UCSD-AML1 (cell line): ENCODE data around the gene OPTC.

ENCODE experiments used
- DNase-seq: peaks from one replicate; lab custom pipeline; 2025; ENCODE audit not compliant: unreplicated experiment; lab: John Stamatoyannopoulos, UW

Gene OPTC

GRCh38 chr1:203531063-203531462, 37.1 kb downstream of the OPTC start:
- no peak for DNase-seq

- no peak for DNase-seq
Observed at GRCh38 chr1:203534012-203534411, 40.1 kb downstream of the OPTC start.

GRCh38 chr1:203534526-203534925, 40.6 kb downstream of the OPTC start:
- DNase-seq, result no peak

DNA sequence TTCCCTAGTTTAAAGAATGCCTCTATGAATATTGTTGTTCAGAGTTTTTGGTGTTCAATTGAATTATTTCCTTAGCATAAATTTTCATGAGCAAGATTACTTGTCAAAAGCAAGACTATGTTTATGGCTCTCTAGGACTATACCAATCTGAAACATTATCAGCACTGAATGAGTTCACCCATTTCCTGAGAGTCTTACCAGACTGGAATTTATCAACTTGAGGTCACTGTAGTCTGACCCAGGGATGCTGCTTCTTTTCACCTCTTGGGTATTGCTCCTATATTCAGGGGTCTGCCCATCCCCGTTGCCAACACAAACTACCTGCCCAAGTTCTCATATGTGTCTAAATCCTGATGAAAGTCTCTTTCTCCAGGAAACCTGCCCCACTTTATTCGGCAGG, 42.6 kb downstream of the OPTC start:
- no peak for DNase-seq

- no peak for DNase-seq
Observed at GRCh38 chr1:203536980-203537455, 43.1 kb downstream of the OPTC start.

DNA sequence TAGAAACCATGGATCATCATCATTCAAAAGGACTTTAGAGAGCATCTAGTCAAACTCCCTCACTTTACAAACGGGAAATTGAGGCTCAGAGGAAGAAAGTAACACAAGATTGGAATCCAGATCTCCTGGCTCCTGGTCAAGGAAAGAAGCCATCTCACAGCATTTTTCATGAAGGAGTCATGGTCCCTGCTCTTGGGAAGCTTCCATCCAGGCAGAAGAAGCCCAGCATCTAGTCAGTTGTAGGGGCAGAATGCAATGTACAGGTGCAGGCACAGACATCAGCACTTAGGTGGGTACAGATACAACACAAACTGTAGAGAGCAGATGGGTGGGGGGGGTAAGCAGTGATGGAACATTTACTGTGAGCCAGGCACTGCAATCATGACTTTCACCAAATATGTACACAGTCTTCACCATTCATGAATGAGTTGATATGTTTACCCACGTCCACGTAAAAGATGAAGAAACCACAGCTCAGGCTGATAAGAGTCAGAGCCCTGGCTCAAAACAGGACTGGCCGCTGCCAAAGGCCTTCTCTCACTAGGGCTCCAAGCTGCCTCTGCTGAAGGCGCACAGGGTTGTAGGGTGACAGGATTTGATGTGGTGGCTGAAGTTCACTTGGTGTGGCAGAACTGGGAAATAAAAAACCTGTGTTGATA, 44.0 kb downstream of the OPTC start:
- no peak for DNase-seq

GRCh38 chr1:203538726-203539125, 44.8 kb downstream of the OPTC start:
- no peak for DNase-seq

DNA sequence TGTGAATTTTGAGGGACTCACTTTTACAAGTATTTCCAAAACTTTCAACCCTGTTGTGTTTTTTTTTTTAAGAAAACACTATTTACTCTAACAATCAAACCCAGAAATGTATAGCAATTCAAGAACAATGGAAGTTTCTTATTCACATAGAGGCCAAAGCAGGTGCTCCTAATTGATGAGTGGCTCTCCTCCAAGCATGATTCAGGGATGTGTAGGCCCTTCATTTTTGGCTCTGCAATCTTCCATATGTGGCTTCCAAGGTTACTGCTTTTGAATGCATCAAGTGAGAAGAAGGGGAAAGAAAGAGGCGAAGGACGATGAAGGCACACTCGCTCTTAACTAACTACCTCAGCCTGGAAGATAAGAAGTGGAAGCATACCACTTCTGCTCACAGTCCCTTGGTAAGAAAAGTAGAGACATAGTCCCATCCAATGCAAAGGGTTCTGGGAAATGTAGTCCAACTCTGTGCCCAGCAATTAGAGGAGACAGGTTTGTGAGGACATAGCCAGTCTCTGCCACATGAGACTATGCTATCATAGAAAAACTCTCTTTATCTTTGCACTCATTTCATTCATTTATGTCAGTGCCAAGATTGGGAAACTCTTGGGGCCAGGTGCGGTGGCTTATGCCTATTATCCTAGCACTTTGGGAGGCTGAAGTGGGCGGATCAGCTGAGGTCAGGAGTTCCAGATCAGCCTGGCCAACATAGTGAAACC, 46.0 kb downstream of the OPTC start:
- DNase-seq, result no peak

DNA sequence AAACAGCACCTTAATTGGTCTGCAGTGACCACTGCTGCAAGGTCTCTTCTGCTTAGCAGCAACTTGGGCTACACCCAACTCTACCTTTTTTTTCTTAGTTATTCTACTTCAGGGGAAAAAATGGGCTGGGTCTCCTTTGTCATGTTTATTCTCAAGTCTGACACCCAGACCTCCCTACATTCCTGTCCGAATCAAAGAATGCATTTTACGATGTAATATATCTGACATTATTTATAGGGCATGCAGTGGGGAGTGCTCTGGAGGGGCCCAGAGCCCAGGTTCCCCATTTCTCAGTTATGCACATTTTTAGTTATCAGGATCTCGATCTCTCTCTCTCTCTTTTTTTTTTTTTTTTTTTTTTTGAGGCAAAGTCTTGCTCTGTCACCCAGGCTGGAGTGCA, 50.5 kb downstream of the OPTC start:
- DNase-seq, result no peak

DNA sequence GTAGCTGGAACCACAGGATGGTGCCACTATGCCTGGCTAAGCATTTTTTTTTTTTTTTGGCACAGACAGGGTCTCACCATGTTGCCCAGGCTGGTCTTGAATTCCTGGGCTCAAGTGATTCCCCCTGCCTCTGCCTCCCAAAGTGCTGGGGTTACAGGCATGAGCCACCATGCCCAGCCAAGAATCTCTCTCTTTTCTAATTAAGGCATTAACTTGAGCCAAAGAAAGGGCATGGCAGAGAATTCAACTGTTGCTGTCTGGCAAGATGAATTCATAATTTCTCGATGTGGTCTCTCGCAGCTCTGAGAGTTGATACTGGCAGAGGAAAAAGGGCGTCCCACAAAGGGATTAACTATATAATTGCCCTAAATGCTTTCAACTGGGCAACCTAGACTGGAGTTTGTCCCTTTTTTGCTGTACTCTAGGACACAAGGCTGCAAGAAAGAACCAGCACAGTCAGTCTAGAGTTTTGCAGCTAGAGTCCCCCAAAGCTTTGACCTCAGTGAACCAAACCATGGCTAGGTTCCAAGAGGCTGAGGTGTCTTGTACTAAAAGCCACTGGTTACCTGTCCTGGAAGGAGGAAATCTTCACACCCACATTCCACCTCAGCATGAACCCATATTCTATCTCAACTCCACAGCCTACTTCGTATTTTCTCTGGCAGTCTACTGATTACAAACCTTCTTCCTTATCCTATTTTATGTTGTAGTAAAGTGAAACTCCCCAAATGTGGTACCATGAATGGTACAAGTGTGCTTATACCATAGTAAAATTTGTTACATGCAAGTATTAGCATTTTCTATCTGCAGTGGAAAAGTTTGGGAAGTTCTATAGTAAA, 51.2 kb downstream of the OPTC start:
- no peak for DNase-seq

GRCh38 chr1:203546274-203546673, 52.3 kb downstream of the OPTC start:
- no peak for DNase-seq

GRCh38 chr1:203547147-203547546, 53.2 kb downstream of the OPTC start:
- no peak for DNase-seq

GRCh38 chr1:203547771-203548421, 53.9 kb downstream of the OPTC start:
- DNase-seq, result no peak

DNA sequence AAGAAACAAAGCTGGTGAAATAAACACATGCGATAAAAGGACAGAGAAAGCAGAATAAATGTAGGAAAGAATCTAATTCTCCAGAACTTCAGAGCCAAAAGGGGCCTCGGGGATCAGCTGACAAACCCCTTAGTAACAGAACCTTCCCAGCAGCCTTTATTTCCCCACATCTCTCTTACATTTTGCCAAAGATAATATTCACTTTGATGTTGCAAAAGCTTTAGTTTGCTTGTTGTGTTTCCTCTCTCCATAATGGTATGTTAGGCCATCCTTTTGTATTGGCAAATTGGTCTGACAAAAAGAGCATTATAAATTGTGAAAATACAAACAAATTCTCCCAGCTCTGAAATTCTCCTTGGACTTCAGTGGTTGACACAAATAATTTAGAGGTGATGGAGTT, 54.9 kb downstream of the OPTC start:
- no peak for DNase-seq

DNA sequence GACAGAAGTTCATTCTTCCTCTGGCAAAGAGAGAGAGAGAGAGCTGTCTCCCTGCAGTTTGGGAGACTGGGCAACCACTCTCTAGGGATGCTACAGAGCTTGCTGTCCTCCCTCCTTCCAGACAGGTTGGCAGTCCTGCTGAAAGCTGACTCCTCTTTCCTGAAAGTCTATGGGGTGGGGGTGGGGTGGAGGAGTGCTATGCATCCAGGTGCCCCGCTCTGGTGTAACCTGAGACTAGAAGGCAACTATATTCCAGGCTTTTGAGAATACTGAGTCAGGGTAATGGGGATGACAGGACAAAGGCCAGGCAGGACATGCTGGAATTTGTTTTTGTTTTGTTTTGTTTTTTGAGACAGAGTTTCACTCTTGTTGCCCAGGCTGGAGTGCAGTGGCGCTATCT, 55.4 kb downstream of the OPTC start:
- no peak for DNase-seq

DNA sequence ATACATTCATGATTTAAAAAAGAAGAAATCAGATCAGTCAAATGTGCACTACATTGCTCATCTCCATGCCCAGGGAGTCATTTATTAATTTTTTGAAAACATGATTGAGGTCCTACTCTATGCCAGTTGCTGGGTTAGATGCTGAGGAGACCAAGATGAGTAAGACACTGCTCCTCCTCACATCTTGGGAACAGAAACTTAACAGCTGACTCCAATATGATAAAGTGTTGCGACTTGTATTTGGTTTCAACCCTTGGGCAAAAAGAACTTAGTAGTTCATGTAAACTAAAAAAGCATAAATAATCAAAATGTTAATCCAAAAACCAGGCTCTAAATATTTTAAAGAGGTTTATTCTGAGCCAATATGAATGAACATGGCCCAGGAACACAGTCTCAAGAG, 56.9 kb downstream of the OPTC start:
- no peak for DNase-seq

GRCh38 chr1:203551550-203551949, 57.6 kb downstream of the OPTC start:
- no peak for DNase-seq

- DNase-seq, result no peak
Observed at GRCh38 chr1:203553496-203553895, 59.5 kb downstream of the OPTC start.

- DNase-seq, result no peak
Observed at GRCh38 chr1:203554071-203554470, 60.1 kb downstream of the OPTC start.

DNA sequence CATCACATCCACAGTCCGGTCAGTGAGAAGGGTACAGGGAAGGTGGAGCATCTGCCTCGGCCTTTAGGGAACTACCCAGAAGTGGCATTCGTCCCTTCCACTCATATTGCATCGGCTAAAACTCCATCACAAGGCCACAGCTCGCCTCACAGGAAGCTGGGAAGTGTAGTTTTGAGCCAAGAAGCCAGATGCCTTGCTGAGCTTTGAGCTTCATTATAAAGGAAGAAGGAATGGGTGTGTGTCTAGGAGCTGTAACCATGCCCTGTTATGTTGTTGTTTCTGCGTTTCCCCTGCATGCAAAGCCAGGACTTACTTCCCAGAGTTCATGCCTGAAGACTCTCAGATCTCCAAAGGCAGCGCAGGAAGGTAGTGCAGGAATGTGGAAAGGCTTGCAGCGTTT, 61.1 kb downstream of the OPTC start:
- no peak for DNase-seq

DNA sequence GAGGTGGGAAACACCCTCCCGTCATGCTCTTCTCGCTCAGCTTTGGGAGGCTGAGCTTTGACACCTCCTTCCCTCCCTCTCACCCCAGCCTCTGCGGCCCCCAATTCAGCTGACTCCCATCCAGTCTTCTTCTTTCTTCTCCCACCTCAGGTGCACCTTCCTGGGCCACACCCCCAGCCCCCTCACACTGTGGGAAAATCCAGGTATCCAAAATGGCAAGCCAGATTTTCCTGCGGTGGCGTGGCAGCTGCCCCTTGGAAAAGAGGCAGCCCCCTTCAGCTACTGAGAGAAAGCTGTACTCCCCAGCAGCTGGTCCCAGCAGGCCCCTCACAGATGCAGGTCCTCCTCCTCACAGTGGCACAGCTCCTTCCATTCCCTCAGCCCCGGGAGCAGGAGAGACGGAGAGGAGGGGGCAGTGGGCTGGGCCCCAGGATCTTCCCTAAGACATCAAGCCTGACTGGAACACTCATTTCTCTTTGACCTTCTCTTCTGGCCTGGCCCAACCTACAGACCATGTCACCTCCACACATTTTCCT, 61.6 kb downstream of the OPTC start:
- no peak for DNase-seq
